ENCODE data around the gene PTPN13. TPM values are rescaled to one million over a fixed set of nuclear protein-coding genes. Genes with fewer than 3 reads are reported as not detected.

Gene PTPN13
- polyA plus RNA-seq, 2 donors = 12.2 to 18.3 TPM

GRCh38 chr4:86586626-86587380 is 7.3 kb upstream of the PTPN13 start:
- WGBS, 2 donors = 55 to 59% methylated on average over 7 of the region's 7 CpGs
- no peaks in the 10 kb centered on the region for H3K9me3 ChIP-seq (ENCODE audit: control insufficient read depth in 2 of 2, insufficient read depth in 1 of 2, low read depth in 1 of 2, low read length in 1 of 2)
- no peaks in the 10 kb centered on the region for H3K27me3 ChIP-seq (ENCODE audit: control insufficient read depth in 1 of 2, insufficient read depth in 2 of 2, low read length in 2 of 2)
- H3K36me3 ChIP-seq (ENCODE audit: control insufficient read depth in 2 of 2, insufficient read depth in 2 of 2, low read length in 1 of 2) = no peaks in the 10 kb centered on the region
- H3K4me3 ChIP-seq (ENCODE audit: low read depth in 1 of 2, low read length in 2 of 2) = no peak overlapping the region
- H3K27ac ChIP-seq (ENCODE audit: low read depth in 2 of 2, low read length in 1 of 2) = peak overlapping the region; percentile 15 to 77
- H3K4me1 ChIP-seq (ENCODE audit: control insufficient read depth in 2 of 2, insufficient read depth in 2 of 2, low read length in 1 of 2) = no peaks in the 10 kb centered on the region

DNA sequence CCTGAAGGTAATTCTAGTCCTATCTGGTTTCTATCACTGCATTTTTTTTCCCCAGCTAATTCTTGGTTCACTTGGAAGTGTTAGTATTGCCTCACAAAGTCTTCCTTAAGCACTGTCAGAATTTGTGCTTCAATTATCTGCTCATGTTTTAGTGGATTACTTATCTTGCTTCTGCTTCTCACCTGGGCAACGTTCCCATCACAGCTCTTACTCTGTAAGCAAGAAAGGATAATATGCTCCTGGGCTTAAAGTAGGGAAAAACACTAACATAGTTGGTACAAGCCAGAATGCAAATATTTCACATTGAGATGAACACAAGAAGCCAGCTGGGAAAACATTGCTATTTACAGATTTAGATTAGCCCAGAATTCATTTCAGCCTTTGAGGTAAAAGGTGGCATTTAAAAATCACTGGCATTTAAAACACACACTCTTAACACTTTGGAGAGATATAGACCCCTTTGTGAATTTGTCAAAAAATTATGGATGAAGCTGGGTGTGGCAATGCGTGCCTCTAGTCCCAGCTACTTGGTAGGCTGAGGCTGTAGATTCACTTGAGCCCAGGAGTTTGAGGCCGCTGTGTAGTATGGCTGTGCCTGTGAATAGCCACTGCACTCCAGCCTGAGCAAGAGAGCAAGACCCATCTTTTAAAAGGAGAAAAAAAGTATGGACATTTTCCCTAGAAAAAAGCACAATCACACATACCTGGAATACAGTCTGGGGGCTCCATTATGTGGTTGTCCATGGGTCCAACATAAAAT is 6.6 kb upstream of the PTPN13 start:
- Histone ChIP-seq H3K4me1 (ENCODE audit: control insufficient read depth in 2 of 2, insufficient read depth in 2 of 2, low read length in 1 of 2) (no peaks in the 10 kb centered on the region), H3K27ac (ENCODE audit: low read depth in 2 of 2, low read length in 1 of 2) (peak overlapping the region; percentile 0 to 53), H3K27me3 (ENCODE audit: control insufficient read depth in 1 of 2, insufficient read depth in 2 of 2, low read length in 2 of 2) (no peaks in the 10 kb centered on the region), H3K9me3 (ENCODE audit: control insufficient read depth in 2 of 2, insufficient read depth in 1 of 2, low read depth in 1 of 2, low read length in 1 of 2) (no peaks in the 10 kb centered on the region), H3K4me3 (ENCODE audit: low read depth in 1 of 2, low read length in 2 of 2) (no peak overlapping the region), H3K36me3 (ENCODE audit: control insufficient read depth in 2 of 2, insufficient read depth in 2 of 2, low read length in 1 of 2) (no peaks in the 10 kb centered on the region)
- 60 to 69% methylated on average over 3 of the region's 3 CpGs for WGBS, 2 donors

DNA sequence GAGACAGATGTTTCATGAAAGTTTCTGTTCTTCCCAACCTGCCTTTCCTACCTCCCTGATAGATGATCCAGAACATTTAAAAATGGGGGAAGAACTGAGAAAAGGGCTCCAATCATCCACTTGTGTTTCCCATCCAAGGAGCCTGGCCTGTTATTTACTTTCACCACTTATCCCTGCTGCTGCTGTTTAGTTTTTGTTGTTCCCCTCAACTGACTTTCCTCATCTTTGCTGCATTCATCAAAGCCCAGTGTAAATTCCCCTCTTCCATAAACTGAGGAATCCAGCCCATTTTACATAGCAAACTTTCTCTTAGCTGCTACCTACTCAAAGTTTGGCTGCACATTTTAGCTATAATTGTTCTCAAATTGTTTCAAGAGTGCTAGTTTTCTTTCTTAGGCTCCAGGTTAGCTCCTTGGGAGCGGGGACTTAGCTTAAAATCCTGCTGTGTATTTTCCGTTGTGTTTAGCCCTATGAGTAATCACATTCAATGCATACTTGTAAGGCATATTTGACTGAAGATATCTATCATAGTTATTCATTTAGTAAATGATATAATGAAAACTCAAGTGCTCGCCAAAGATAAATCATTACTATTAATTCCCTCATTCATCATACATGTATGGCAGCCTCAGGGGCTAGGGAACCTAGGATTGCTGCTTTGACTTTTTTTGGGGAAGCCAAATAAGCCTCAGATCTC is 1.4 kb upstream of the PTPN13 start:
- 36 to 52% methylated on average over 3 of the region's 3 CpGs for WGBS, 2 donors
- Histone ChIP-seq H3K4me1 (ENCODE audit: control insufficient read depth in 2 of 2, insufficient read depth in 2 of 2, low read length in 1 of 2) (no peaks in the 10 kb centered on the region), H3K4me3 (ENCODE audit: low read depth in 1 of 2, low read length in 2 of 2) (peak overlapping the region in 1 of 2 donors; percentile 82), H3K9me3 (ENCODE audit: control insufficient read depth in 2 of 2, insufficient read depth in 1 of 2, low read depth in 1 of 2, low read length in 1 of 2) (no peaks in the 10 kb centered on the region), H3K36me3 (ENCODE audit: control insufficient read depth in 2 of 2, insufficient read depth in 2 of 2, low read length in 1 of 2) (no peaks in the 10 kb centered on the region), H3K27me3 (ENCODE audit: control insufficient read depth in 1 of 2, insufficient read depth in 2 of 2, low read length in 2 of 2) (no peaks in the 10 kb centered on the region), H3K27ac (ENCODE audit: low read depth in 2 of 2, low read length in 1 of 2) (peak overlapping the region in 1 of 2 donors; percentile 25)

DNA sequence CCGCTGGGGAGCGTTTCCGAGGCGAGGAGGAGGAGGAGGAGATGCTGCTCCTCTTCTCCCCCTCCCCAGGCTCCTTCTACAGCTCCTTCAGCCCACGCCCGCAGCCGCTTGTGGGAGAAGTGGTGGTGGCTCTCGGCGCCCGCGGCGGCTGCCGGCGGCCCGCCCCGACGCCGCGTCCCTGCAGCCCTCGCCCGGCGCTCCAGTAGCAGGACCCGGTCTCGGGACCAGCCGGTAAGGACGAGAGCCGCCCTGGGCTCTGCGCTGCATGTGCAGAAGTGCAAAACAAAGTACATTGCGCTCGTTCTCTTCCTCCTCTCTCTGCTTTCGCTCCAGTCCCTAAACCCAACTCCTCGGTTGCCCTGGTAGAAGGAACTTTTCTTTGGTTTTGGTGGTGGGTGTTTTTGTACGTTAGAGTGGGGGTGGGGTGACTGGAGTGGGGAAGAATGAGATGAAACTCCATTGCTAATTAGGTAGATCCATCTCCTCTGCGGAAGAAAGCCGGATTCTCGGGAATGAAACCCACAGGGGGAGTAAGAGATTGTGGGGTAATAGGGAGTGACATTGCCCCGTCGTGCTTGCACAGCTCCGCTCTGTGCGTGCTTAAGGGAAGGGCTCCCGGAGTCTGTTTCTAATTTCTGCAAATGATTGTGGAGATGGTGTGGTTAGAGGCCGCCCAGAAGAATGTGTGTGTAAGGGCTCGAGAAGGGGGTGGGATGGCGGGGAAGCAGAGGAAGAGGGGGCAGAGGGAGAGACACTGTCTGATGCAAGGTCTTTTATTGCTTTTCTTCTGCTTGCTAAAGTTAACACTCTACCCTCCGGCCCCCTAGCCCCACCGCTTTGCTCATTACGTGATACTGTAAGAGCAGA is 677 bp downstream of the PTPN13 start:
- no peaks in the 10 kb centered on the region for H3K4me1 ChIP-seq (ENCODE audit: control insufficient read depth in 2 of 2, insufficient read depth in 2 of 2, low read length in 1 of 2)
- peak overlapping the region; percentile 87 to 97 for H3K27ac ChIP-seq (ENCODE audit: low read depth in 2 of 2, low read length in 1 of 2)
- peak overlapping the region; percentile 82 to 86 for H3K4me3 ChIP-seq (ENCODE audit: low read depth in 1 of 2, low read length in 2 of 2)
- WGBS, 2 donors = 0 to 1% methylated on average over 40 to 47 of the region's 47 CpGs
- H3K27me3 ChIP-seq (ENCODE audit: control insufficient read depth in 1 of 2, insufficient read depth in 2 of 2, low read length in 2 of 2) = no peaks in the 10 kb centered on the region
- H3K9me3 ChIP-seq (ENCODE audit: control insufficient read depth in 2 of 2, insufficient read depth in 1 of 2, low read depth in 1 of 2, low read length in 1 of 2) = no peaks in the 10 kb centered on the region
- no peaks in the 10 kb centered on the region for H3K36me3 ChIP-seq (ENCODE audit: control insufficient read depth in 2 of 2, insufficient read depth in 2 of 2, low read length in 1 of 2)

GRCh38 chr4:86595426-86595805 is 1.3 kb downstream of the PTPN13 start:
- Histone ChIP-seq H3K4me3 (ENCODE audit: low read depth in 1 of 2, low read length in 2 of 2) (peak overlapping the region; percentile 82 to 86), H3K27ac (ENCODE audit: low read depth in 2 of 2, low read length in 1 of 2) (peak overlapping the region; percentile 87 to 97), H3K9me3 (ENCODE audit: control insufficient read depth in 2 of 2, insufficient read depth in 1 of 2, low read depth in 1 of 2, low read length in 1 of 2) (no peaks in the 10 kb centered on the region), H3K27me3 (ENCODE audit: control insufficient read depth in 1 of 2, insufficient read depth in 2 of 2, low read length in 2 of 2) (no peaks in the 10 kb centered on the region), H3K4me1 (ENCODE audit: control insufficient read depth in 2 of 2, insufficient read depth in 2 of 2, low read length in 1 of 2) (no peaks in the 10 kb centered on the region), H3K36me3 (ENCODE audit: control insufficient read depth in 2 of 2, insufficient read depth in 2 of 2, low read length in 1 of 2) (no peaks in the 10 kb centered on the region)
- 6 to 8% methylated on average over 9 of the region's 9 CpGs for WGBS, 2 donors

- no peaks in the 10 kb centered on the region for H3K4me1 ChIP-seq (ENCODE audit: control insufficient read depth in 2 of 2, insufficient read depth in 2 of 2, low read length in 1 of 2)
- WGBS, 2 donors = 42 to 57% methylated on average over 2 of the region's 2 CpGs
- H3K27me3 ChIP-seq (ENCODE audit: control insufficient read depth in 1 of 2, insufficient read depth in 2 of 2, low read length in 2 of 2) = no peaks in the 10 kb centered on the region
- no peaks in the 10 kb centered on the region for H3K9me3 ChIP-seq (ENCODE audit: control insufficient read depth in 2 of 2, insufficient read depth in 1 of 2, low read depth in 1 of 2, low read length in 1 of 2)
- no peaks in the 10 kb centered on the region for H3K36me3 ChIP-seq (ENCODE audit: control insufficient read depth in 2 of 2, insufficient read depth in 2 of 2, low read length in 1 of 2)
- H3K4me3 ChIP-seq (ENCODE audit: low read depth in 1 of 2, low read length in 2 of 2) = peak overlapping the region in 1 of 2 donors; percentile 82
- H3K27ac ChIP-seq (ENCODE audit: low read depth in 2 of 2, low read length in 1 of 2) = no peak overlapping the region
Measured at GRCh38 chr4:86596807-86597206, 2.7 kb downstream of the PTPN13 start.

GRCh38 chr4:86600007-86600653 is 6.0 kb downstream of the PTPN13 start:
- Histone ChIP-seq H3K4me1 (ENCODE audit: control insufficient read depth in 2 of 2, insufficient read depth in 2 of 2, low read length in 1 of 2) (no peaks in the 10 kb centered on the region), H3K9me3 (ENCODE audit: control insufficient read depth in 2 of 2, insufficient read depth in 1 of 2, low read depth in 1 of 2, low read length in 1 of 2) (no peaks in the 10 kb centered on the region), H3K27ac (ENCODE audit: low read depth in 2 of 2, low read length in 1 of 2) (no peak overlapping the region), H3K27me3 (ENCODE audit: control insufficient read depth in 1 of 2, insufficient read depth in 2 of 2, low read length in 2 of 2) (no peaks in the 10 kb centered on the region), H3K4me3 (ENCODE audit: low read depth in 1 of 2, low read length in 2 of 2) (no peak overlapping the region), H3K36me3 (ENCODE audit: control insufficient read depth in 2 of 2, insufficient read depth in 2 of 2, low read length in 1 of 2) (no peaks in the 10 kb centered on the region)
- 75 to 81% methylated on average over 1 of the region's 1 CpG for WGBS, 2 donors

DNA sequence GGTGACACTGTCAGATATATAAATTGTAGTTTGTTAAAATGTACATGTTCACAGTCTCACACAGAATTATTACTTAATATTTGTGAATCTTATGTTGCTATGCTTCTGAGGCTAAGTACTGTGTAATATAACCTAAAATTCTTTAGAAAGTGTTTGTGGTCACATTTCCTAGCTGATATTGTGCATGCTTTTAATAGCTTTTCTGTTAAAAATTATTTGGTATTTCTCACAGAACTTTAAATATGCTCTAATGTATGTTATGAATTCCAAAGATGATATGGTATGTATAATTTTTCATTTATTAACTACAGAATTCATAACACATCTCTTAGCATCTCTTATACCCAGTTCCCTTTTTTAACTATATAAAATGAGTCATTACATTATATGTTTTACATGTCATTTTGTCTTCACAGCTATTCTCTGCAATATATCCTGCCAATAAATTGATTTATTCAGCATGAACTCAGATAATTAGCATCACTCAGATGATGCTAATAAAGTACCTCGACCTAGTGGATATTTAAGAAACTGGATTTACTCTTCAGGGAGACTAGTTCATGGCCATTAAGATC is 9.3 kb downstream of the PTPN13 start:
- WGBS, 2 donors = 72 to 73% methylated on average over 1 of the region's 1 CpG
- Histone ChIP-seq H3K4me3 (ENCODE audit: low read depth in 1 of 2, low read length in 2 of 2) (no peak overlapping the region), H3K27ac (ENCODE audit: low read depth in 2 of 2, low read length in 1 of 2) (no peak overlapping the region), H3K36me3 (ENCODE audit: control insufficient read depth in 2 of 2, insufficient read depth in 2 of 2, low read length in 1 of 2) (no peaks in the 10 kb centered on the region), H3K9me3 (ENCODE audit: control insufficient read depth in 2 of 2, insufficient read depth in 1 of 2, low read depth in 1 of 2, low read length in 1 of 2) (no peaks in the 10 kb centered on the region), H3K4me1 (ENCODE audit: control insufficient read depth in 2 of 2, insufficient read depth in 2 of 2, low read length in 1 of 2) (no peaks in the 10 kb centered on the region), H3K27me3 (ENCODE audit: control insufficient read depth in 1 of 2, insufficient read depth in 2 of 2, low read length in 2 of 2) (no peaks in the 10 kb centered on the region)
